ENCODE measurements around the gene GNAT2. TPM values are rescaled to one million over a fixed set of nuclear protein-coding genes. Genes with fewer than 3 reads are reported as not detected.

Gene GNAT2
- total RNA-seq, 1 donor from 2014 or later: not detected

GRCh38 chr1:109578947-109579443 lies 40.4 kb downstream of the GNAT2 start:
- TF ChIP-seq, protein P1, sequence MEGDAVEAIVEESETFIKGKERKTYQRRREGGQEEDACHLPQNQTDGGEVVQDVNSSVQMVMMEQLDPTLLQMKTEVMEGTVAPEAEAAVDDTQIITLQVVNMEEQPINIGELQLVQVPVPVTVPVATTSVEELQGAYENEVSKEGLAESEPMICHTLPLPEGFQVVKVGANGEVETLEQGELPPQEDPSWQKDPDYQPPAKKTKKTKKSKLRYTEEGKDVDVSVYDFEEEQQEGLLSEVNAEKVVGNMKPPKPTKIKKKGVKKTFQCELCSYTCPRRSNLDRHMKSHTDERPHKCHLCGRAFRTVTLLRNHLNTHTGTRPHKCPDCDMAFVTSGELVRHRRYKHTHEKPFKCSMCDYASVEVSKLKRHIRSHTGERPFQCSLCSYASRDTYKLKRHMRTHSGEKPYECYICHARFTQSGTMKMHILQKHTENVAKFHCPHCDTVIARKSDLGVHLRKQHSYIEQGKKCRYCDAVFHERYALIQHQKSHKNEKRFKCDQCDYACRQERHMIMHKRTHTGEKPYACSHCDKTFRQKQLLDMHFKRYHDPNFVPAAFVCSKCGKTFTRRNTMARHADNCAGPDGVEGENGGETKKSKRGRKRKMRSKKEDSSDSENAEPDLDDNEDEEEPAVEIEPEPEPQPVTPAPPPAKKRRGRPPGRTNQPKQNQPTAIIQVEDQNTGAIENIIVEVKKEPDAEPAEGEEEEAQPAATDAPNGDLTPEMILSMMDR (conservative IDR thresholded peaks at IDR 0.05): no peak
- H3K4me3 Mint-ChIP-seq: no peak overlapping the region

DNA sequence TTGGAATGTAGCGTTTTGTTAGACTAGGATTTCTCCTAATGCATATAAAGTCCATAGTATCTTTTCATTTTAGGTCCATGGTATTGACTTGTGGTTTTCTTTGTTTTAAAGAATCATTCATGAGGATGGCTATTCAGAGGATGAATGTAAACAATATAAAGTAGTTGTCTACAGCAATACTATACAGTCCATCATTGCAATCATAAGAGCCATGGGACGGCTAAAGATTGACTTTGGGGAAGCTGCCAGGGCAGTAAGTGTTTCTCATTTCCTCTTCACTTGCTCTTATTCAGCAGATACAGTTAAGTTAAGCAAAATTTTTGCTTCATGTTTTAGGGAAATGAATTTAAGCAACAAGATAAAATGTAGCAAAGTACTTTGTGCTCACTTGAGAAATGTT lies 45.6 kb downstream of the GNAT2 start:
- no peak for DNase-seq (ENCODE audit: extremely low spot score, unreplicated experiment)
- TF ChIP-seq, protein P1 (conservative IDR thresholded peaks at IDR 0.05): no peak
- Mint-ChIP-seq H3K4me1 (ENCODE audit: unreplicated experiment) (peaks cover 10% of the 10 kb centered on the region), H3K9me3 (no peaks in the 10 kb centered on the region), H3K27ac (no peak overlapping the region), H3K4me3 (no peak overlapping the region), H3K36me3 (peaks cover 15% of the 10 kb centered on the region), H3K27me3 (no peaks in the 10 kb centered on the region)

More at GRCh38 chr1:109578947-109579443, 40.4 kb downstream of the GNAT2 start:
- Mint-ChIP-seq H3K27me3 (no peaks in the 10 kb centered on the region), H3K27ac (no peak overlapping the region), H3K9me3 (no peaks in the 10 kb centered on the region), H3K4me1 (ENCODE audit: unreplicated experiment) (no peaks in the 10 kb centered on the region), H3K36me3 (peaks cover 39% of the 10 kb centered on the region)
- DNase-seq (ENCODE audit: extremely low spot score, unreplicated experiment): no peak

GRCh38 chr1:109570414-109570813 lies 49.0 kb downstream of the GNAT2 start:
- Mint-ChIP-seq H3K9me3 (no peaks in the 10 kb centered on the region), H3K36me3 (peaks cover 8% of the 10 kb centered on the region), H3K27ac (no peak overlapping the region), H3K4me1 (ENCODE audit: unreplicated experiment) (peaks cover 23% of the 10 kb centered on the region), H3K27me3 (no peaks in the 10 kb centered on the region), H3K4me3 (no peak overlapping the region)
- DNase-seq (ENCODE audit: extremely low spot score, unreplicated experiment): no peak
- TF ChIP-seq, protein P1 (conservative IDR thresholded peaks at IDR 0.05): no peak

DNA sequence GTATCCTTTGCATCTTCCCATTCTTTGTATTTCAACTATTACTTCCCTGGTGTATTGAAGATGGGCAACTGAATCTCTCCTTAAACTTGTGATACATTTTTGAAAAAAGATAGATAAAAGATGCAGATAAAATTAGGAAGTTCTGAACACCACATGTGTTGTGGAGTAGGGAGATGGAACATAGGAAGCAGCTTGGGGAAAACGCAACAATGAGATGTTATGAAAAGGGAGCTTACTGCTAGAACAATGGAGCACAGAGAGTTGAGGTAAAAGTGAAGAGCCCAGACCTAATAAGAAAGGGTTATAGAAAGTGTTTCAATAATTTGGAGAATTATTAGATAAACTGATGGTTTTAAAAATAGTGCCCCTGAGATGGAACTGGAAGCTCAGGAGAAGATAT lies 50.1 kb downstream of the GNAT2 start:
- no peak overlapping the region for H3K27ac Mint-ChIP-seq
- no peak for DNase-seq (ENCODE audit: extremely low spot score, unreplicated experiment)
- H3K27me3 Mint-ChIP-seq: no peaks in the 10 kb centered on the region
- peaks cover 26% of the 10 kb centered on the region for H3K4me1 Mint-ChIP-seq (ENCODE audit: unreplicated experiment)
- TF ChIP-seq, protein P1 (conservative IDR thresholded peaks at IDR 0.05): no peak
- H3K9me3 Mint-ChIP-seq: no peaks in the 10 kb centered on the region
- no peaks in the 10 kb centered on the region for H3K36me3 Mint-ChIP-seq
- H3K4me3 Mint-ChIP-seq: no peak overlapping the region

- TF ChIP-seq, protein P1 (conservative IDR thresholded peaks at IDR 0.05): no peak
- Mint-ChIP-seq H3K27me3 (no peaks in the 10 kb centered on the region), H3K27ac (peak overlapping the region; percentile 30), H3K4me1 (ENCODE audit: unreplicated experiment) (peaks cover 28% of the 10 kb centered on the region), H3K4me3 (no peak overlapping the region), H3K9me3 (no peaks in the 10 kb centered on the region), H3K36me3 (no peaks in the 10 kb centered on the region)
- DNase-seq (ENCODE audit: extremely low spot score, unreplicated experiment): no peak
Measured at GRCh38 chr1:109567877-109568672, 51.3 kb downstream of the GNAT2 start.

Measured in type B pancreatic cell (in vitro differentiated cells).